Vagina (tissue), 2 donors: ENCODE measurements around the gene FOXA3.

Source experiments
- CTCF ChIP-seq, 3 experiments: fragments of 450-650 bp in 2 of 3; fragments of 200-600 bp in 1 of 3; sonication (generic) in 1 of 3; IDR thresholded peaks; one replicate each; pipeline ENCODE4 v1.5.1; 2017 to 2019; ENCODE audit warnings: antibody characterized with exemption in 3 of 3, mild to moderate bottlenecking in 2 of 3, moderate library complexity in 2 of 3
- POLR2A ChIP-seq, 2 donors: fragments of 450-650 bp; IDR thresholded peaks; one replicate each; pipeline ENCODE4 v1.6.1; 2017; ENCODE audit warnings: antibody characterized with exemption in 2 of 2, mild to moderate bottlenecking in 2 of 2, moderate library complexity in 2 of 2

- TF ChIP-seq CTCF (IDR thresholded peaks at IDR 0.05): no peak
- TF ChIP-seq POLR2A (IDR thresholded peaks at IDR 0.05): no peak
Observed at GRCh38 chr19:45899919-45900589, 35.9 kb downstream of the FOXA3 start.
